CD4-positive, alpha-beta memory T cell (primary cell): ENCODE data around the gene B4GALNT3. TPM values are rescaled to one million over a fixed set of nuclear protein-coding genes. Genes with fewer than 3 reads are reported as not detected.
A peak's percentile ranks its signal among the peaks of the same experiment; 100 is the strongest.

Experiments used
- CTCF ChIA-PET: fragments of 350-600 bp; sonication (Branson Sonifier 250); formaldehyde crosslinking; loops from one replicate; lab custom pipeline; 2021; ENCODE audit warnings: inconsistent platforms; ENCODE audit not compliant: partially characterized antibody; lab: Charles Lee
- POLR2A ChIA-PET: fragments of 350-600 bp; sonication (Branson Sonifier 250); formaldehyde crosslinking; loops from one replicate; lab custom pipeline; 2021; ENCODE audit not compliant: partially characterized antibody; lab: Charles Lee
- DNase-seq, 5 donors: peaks; one replicate each; pipeline versions ENCODE4 v3.0.0 to v3.0.0-alpha.2; 2020 to 2022; ENCODE audit warnings: mixed read lengths in 1 of 5
- H3K27ac ChIP-seq: one replicate; pipeline ENCODE4 v1.7.0; 2013; ENCODE audit warnings: low read depth, low read length
- H3K27me3 ChIP-seq: 2 replicates; pipeline ENCODE4 v1.7.0; 2013; ENCODE audit warnings: mild to moderate bottlenecking, low read length, moderate library complexity; ENCODE audit not compliant: insufficient read depth
- H3K36me3 ChIP-seq: 2 replicates; pipeline ENCODE4 v1.7.0; 2013; ENCODE audit warnings: mild to moderate bottlenecking, low read length, moderate library complexity; ENCODE audit not compliant: insufficient read depth
- H3K4me1 ChIP-seq: 2 replicates; pipeline ENCODE4 v1.7.0; 2013; ENCODE audit warnings: mild to moderate bottlenecking, low read length, moderate library complexity; ENCODE audit not compliant: insufficient read depth
- H3K4me3 ChIP-seq, 2 donors: one replicate each; pipeline ENCODE4 v1.7.0; 2013; ENCODE audit warnings: low read length in 2 of 2, mild to moderate bottlenecking in 1 of 2
- H3K9me3 ChIP-seq, 2 donors: one replicate each; pipeline ENCODE4 v1.7.0; 2013; ENCODE audit warnings: low read length in 2 of 2, control low read depth in 1 of 2; ENCODE audit not compliant: control insufficient read depth in 1 of 2
- H3K27ac Mint-ChIP-seq, 7 donors: one replicate each; pipeline ENCODE4 v1.8.0; 2020 to 2021; ENCODE audit warnings: mixed read lengths in 7 of 7, mild to moderate bottlenecking in 6 of 7, inconsistent platforms in 3 of 7, moderate library complexity in 3 of 7
- H3K27me3 Mint-ChIP-seq, 2 donors: one replicate each; pipeline ENCODE4 v1.8.0; 2020 to 2021; ENCODE audit warnings: mixed read lengths in 2 of 2
- H3K36me3 Mint-ChIP-seq, 2 donors: one replicate each; pipeline ENCODE4 v1.8.0; 2020 to 2021; ENCODE audit warnings: mixed read lengths in 2 of 2, inconsistent platforms in 1 of 2, mild to moderate bottlenecking in 1 of 2
- H3K4me1 Mint-ChIP-seq, 4 donors: one replicate each; pipeline ENCODE4 v1.8.0; 2020 to 2021; ENCODE audit warnings: mixed read lengths in 4 of 4, mild to moderate bottlenecking in 1 of 4
- H3K4me3 Mint-ChIP-seq, 8 donors: one replicate each; pipeline ENCODE4 v1.8.0; 2020 to 2021; ENCODE audit warnings: mixed read lengths in 8 of 8, mild to moderate bottlenecking in 7 of 8, moderate library complexity in 6 of 8, inconsistent platforms in 3 of 8
- H3K9me3 Mint-ChIP-seq, 8 donors: one replicate each; pipeline ENCODE4 v1.8.0; 2020 to 2021; ENCODE audit warnings: mixed read lengths in 8 of 8, mild to moderate bottlenecking in 5 of 8, inconsistent platforms in 3 of 8, moderate library complexity in 1 of 8
- intact Hi-C: fragments of 100-400 bp; cut with micrococcal nuclease; formaldehyde crosslinking; loops from one replicate; pipeline ENCODE4 v1.15.1; 2023
- polyA plus RNA-seq, 2 donors: library from polyadenylated mRNA; unstranded; fragments of 300-500 nt; fragmentation: Illumina TruSeq; gene quantifications; one replicate each; pipeline ENCODE4 v1.2.3, GENCODE V29; 2021
- total RNA-seq, 2 experiments: library from RNA; stranded (reverse); gene quantifications; one replicate each; pipeline ENCODE4 v1.2.3, GENCODE V29; 2021

The B4GALNT3 gene
- total and polyA plus RNA-seq, 4 experiments from 2014 or later: 0.18 to 4.8 (median 2.4) TPM

GRCh38 chr12:612293-612692 is 152.6 kb downstream of the B4GALNT3 start:
- Mint-ChIP-seq H3K27me3 (no peaks in the 10 kb centered on the region), H3K4me3 (no peak overlapping the region), H3K36me3 (no peaks in the 10 kb centered on the region), H3K27ac (peak overlapping the region in 1 of 7 donors; percentile 74), H3K9me3 (peaks cover 0 to 2% (median 0%) of the 10 kb centered on the region in 8 donors), H3K4me1 (peaks cover 22 to 45% (median 30%) of the 10 kb centered on the region in 4 donors)
- ChIA-PET POLR2A (interaction anchor here (1.5 kb wide), 1 partner anchor 139 kb away, joined by 5 read pairs; no protein-coding TSS in a partner anchor), CTCF (interaction anchor here (1.0 to 10.1 kb wide), 3 partner anchors 10 to 202 kb away, joined by 3 to 113 read pairs (median 3); no protein-coding TSS in a partner anchor)
- Histone ChIP-seq H3K36me3 (no peaks in the 10 kb centered on the region), H3K4me3 (no peak overlapping the region), H3K27me3 (no peaks in the 10 kb centered on the region), H3K27ac (no peak overlapping the region), H3K9me3 (no peaks in the 10 kb centered on the region), H3K4me1 (peaks cover 22% of the 10 kb centered on the region)
- no peak for DNase-seq
- intact Hi-C loops: no loop called here

DNA sequence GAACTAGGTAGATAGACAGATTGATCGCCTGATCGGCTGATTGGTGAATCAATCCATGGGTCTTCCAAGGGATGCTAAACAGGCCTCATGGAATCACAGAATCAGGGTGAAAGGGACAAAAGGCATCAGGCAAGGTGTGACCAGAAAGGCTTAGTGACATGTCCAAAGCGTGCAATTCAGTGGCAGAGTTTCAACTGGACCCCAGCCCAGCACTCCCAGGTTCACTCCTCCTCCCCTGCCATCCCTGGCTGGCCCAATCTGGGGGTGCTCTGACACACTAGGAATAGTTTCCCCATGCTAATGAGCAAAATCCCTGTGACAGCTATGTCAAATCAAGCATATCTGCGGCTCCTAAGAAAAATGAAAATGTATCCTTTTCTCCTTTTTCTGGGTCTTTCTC is 153.1 kb downstream of the B4GALNT3 start:
- Histone ChIP-seq H3K9me3 (no peaks in the 10 kb centered on the region), H3K27ac (no peak overlapping the region), H3K27me3 (no peaks in the 10 kb centered on the region), H3K4me3 (no peak overlapping the region), H3K36me3 (no peaks in the 10 kb centered on the region), H3K4me1 (peaks cover 16% of the 10 kb centered on the region)
- POLR2A ChIA-PET: interaction anchor here (1.5 kb wide), 1 partner anchor 138 kb away, joined by 5 read pairs; no protein-coding TSS in a partner anchor
- CTCF ChIA-PET: interaction anchor here (1.0 to 10.1 kb wide), 2 partner anchors 138 to 201 kb away, joined by 3 to 113 read pairs; no protein-coding TSS in a partner anchor
- no peak overlapping the region for H3K4me3 Mint-ChIP-seq
- H3K36me3 Mint-ChIP-seq: no peaks in the 10 kb centered on the region
- H3K27ac Mint-ChIP-seq: peak overlapping the region in 2 of 7 donors; percentile 82 to 83
- DNase-seq: no peak
- H3K9me3 Mint-ChIP-seq: peaks cover 0 to 2% (median 0%) of the 10 kb centered on the region in 8 donors
- H3K4me1 Mint-ChIP-seq: peaks cover 16 to 40% (median 24%) of the 10 kb centered on the region in 4 donors
- intact Hi-C loops: no loop called here
- no peaks in the 10 kb centered on the region for H3K27me3 Mint-ChIP-seq

Other genes with a start within 250 kb of the B4GALNT3 start
- under 1 TPM; 0.33 to 0.49 TPM for gene SLC6A12, start 245.8 kb upstream of the B4GALNT3 start, total RNA-seq
- not detected for gene SLC6A12, start 245.8 kb upstream of the B4GALNT3 start, polyA plus RNA-seq
- gene SLC6A13, start 197.1 kb upstream of the B4GALNT3 start, total RNA-seq: under 1 TPM; 0.32 to 0.75 TPM
- gene SLC6A13, start 197.1 kb upstream of the B4GALNT3 start, polyA plus RNA-seq: under 1 TPM in 1 of 2 donors, not detected in 1; 0.17 TPM
- gene KDM5A, start 70.6 kb upstream of the B4GALNT3 start, total RNA-seq: 100 to 1,000 TPM; 126 to 134 TPM
- gene KDM5A, start 70.6 kb upstream of the B4GALNT3 start, polyA plus RNA-seq: 10 to 100 TPM; 40.7 to 69.8 TPM
- gene CCDC77, start 58.3 kb upstream of the B4GALNT3 start, total RNA-seq: 10 to 100 TPM in 1 of 2 experiments, 1 to 10 TPM in 1; 7.9 to 13.0 TPM
- gene CCDC77, start 58.3 kb upstream of the B4GALNT3 start, polyA plus RNA-seq: 1 to 10 TPM; 5.3 to 9.0 TPM
- gene NINJ2, start 203.5 kb downstream of the B4GALNT3 start, total RNA-seq: 1 to 10 TPM; 3.7 to 4.5 TPM
- 10 to 100 TPM; 25.5 to 30.3 TPM for gene NINJ2, start 203.5 kb downstream of the B4GALNT3 start, polyA plus RNA-seq